VCaP (cell line): Measurements from ENCODE around the gene ALDH7A1.

Experiments used
- H3K27ac ChIP-seq: fragments of 450-650 bp; 2 replicates; pipeline ENCODE4 v1.5.1; 2017
- CTCF ChIP-seq: fragments of 450-650 bp; conservative IDR thresholded peaks from 2 replicates; pipeline ENCODE4 v1.5.1; 2017; ENCODE audit warnings: mild to moderate bottlenecking, moderate library complexity

The ALDH7A1 gene

GRCh38 chr5:126605525-126605924 lies 10.5 kb upstream of the ALDH7A1 start:
- H3K27ac ChIP-seq: no peak overlapping the region; the same call in 1 of the 2 replicates
- no peak for TF ChIP-seq CTCF

DNA sequence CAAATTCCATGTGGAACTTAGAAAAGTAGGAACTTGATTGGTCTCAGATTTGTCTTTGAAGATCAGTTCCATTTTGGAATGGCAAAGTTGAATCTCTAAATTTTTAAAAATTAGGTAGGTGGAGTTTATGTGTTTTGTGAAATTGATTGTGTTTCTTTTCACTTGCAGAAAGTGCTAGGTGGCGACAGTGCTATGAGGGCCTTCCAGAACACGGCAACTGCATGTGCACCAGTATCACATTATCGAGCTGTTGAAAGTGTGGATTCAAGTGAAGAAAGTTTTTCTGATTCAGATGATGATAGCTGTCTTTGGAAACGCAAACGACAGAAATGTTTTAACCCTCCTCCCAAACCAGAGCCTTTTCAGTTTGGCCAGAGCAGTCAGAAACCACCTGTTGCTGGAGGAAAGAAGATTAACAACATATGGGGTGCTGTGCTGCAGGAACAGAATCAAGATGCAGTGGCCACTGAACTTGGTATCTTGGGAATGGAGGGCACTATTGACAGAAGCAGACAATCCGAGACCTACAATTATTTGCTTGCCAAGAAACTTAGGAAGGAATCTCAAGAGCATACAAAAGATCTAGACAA lies 8.5 kb upstream of the ALDH7A1 start:
- no peak overlapping the region for H3K27ac ChIP-seq
- TF ChIP-seq CTCF: no peak

DNA sequence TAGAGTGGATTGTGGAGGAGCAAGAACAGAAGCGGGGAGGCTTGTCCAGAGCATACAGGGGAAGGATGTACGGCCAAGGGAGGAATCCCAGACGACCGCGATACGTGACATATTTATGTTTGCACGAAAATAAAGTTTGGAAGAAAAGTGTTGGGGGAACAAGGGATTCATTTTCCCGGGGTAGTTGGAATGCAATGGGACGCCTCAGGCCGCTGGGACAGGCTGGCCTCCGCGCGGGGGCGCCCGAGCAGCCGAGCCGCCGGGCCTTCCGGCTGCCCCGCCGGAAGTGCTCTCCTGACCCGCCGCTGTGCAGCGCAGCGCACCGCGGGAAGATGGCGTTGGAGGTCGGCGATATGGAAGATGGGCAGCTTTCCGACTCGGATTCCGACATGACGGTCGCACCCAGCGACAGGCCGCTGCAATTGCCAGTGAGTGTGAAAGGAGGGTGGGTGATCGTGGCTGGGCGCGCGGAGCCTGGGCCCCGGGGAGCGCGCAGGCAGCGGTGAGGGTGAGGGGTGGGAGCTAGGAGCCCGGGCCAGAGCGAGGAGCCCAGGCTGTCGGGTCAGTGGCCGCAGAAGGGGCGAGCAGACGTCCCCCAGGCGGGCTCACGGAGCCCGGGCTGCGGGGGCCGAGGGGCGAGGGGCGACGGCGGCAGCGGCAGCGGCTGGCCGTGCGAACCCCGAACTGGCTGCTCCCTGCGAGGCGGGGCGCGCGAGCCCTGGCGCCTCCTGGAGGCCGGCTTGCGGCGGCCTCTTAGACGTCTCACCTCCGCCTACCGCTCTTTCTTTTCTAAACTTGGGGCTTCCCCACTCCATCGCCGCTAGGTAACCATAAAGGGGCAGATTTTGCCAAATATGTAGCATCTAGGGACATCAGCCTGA lies 5.9 kb upstream of the ALDH7A1 start, which contains the start of gene PHAX:
Gene PHAX, plus strand, starts transcription at position 317 of the 881 bp plus-strand sequence. Its CDS starts 16 bp downstream, at position 333.
- peak within 1 kb of the TSS; percentile 90 for H3K27ac ChIP-seq
- TF ChIP-seq CTCF: peak; percentile 93

- H3K27ac ChIP-seq: peak overlapping the region; percentile 90
These were observed 5.1 kb upstream of the ALDH7A1 start for GRCh38 chr5:126599971-126600630.

GRCh38 chr5:126599499-126599898 lies 4.5 kb upstream of the ALDH7A1 start:
- TF ChIP-seq CTCF: no peak
- H3K27ac ChIP-seq: peak overlapping the region; percentile 90

DNA sequence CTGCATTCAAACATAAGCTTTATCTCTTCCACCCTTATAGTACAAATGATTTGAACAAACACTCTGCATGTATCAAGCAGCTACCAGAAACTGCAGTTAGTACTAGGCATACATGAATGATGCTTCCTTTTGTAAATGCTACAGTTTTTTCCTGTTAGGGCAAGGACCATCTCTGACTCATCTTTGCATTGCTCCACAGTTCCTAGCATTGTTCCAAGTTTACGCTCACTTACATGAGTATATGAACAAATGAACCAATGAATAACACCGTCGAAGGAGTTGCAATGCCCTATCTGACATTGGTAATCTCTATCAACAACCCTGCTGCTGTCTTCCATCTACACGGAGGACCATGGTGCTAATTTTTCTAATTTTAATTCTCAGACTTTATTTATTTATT lies 2.1 kb upstream of the ALDH7A1 start:
- no peak for TF ChIP-seq CTCF

DNA sequence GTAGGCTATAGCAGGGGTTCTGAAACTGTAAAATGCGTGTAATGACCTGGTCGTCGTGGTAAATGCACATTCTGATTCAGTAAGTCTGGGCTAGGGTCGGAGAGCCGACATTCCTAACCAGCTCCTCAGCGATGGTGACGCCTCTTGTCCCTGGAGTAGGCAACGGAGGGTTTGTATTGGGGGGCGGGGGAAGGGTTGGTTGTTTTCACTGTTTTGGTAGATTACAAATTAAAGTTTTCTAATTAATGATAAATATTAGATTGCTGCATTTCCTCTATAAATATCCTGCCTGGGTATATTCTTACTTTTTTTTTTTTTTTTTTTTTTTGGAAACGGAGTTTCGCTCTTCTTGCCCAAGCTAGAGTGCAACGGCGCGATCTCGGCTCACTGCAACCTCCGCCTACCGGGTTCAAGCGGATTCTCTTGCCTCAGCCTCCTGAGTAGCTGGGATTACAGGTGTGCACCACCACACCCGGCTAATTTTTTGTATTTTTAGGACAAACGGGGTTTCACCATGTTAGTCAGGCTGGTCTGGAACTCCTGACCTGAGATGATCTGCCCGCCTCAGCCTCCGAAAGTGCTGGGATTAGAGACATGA lies 566 bp upstream of the ALDH7A1 start:
- peak overlapping the region; percentile 81 for H3K27ac ChIP-seq
- peak; percentile 33 for TF ChIP-seq CTCF

More for the DNA sequence above, 2.1 kb upstream of the ALDH7A1 start:
- H3K27ac ChIP-seq: no peak overlapping the region
